Measurements from ENCODE around the gene LUM.

LUM gene

DNA sequence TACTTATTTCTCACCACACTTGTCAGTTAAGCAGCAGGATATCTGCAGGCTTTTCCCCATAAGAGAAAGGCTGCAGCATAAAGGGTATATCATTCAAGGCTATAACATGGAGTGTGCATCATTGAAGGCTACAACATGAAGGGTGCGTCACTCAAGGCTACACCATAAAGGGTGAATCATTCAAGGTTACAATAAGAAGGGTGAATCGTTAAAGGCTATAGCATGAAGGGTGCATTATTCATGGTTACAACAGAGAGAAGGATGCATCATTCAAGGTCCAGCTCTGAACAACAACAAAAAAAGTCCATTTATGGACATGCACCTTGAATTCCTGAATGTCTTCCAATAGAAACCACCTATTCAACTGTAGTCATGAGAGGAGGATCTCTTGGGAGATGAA lies 32.8 kb upstream of the LUM start:
- Histone ChIP-seq H3K4me3 (IDR thresholded peaks at IDR 0.05; ENCODE audit: insufficient read depth, low read depth, low read length) (no peak overlapping the region), H3K27me3 (ENCODE audit: insufficient read depth, low read depth) (no peaks in the 10 kb centered on the region), H3K27ac (no peak overlapping the region), H3K4me1 (ENCODE audit: low read depth, poor library complexity, severe bottlenecking) (no peaks in the 10 kb centered on the region), H3K79me2 (ENCODE audit: insufficient read depth, low read depth) (no peaks in the 10 kb centered on the region), H4K20me1 (ENCODE audit: insufficient read depth) (no peaks in the 10 kb centered on the region), H3K4me2 (no peak overlapping the region), H3K36me3 (ENCODE audit: insufficient read depth) (no peaks in the 10 kb centered on the region), H2AFZ (ENCODE audit: low read depth) (no peak overlapping the region), H3K9ac (no peak overlapping the region)
- TF ChIP-seq, protein P1, sequence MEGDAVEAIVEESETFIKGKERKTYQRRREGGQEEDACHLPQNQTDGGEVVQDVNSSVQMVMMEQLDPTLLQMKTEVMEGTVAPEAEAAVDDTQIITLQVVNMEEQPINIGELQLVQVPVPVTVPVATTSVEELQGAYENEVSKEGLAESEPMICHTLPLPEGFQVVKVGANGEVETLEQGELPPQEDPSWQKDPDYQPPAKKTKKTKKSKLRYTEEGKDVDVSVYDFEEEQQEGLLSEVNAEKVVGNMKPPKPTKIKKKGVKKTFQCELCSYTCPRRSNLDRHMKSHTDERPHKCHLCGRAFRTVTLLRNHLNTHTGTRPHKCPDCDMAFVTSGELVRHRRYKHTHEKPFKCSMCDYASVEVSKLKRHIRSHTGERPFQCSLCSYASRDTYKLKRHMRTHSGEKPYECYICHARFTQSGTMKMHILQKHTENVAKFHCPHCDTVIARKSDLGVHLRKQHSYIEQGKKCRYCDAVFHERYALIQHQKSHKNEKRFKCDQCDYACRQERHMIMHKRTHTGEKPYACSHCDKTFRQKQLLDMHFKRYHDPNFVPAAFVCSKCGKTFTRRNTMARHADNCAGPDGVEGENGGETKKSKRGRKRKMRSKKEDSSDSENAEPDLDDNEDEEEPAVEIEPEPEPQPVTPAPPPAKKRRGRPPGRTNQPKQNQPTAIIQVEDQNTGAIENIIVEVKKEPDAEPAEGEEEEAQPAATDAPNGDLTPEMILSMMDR (conservative IDR thresholded peaks at IDR 0.05; ENCODE audit: low read depth, low read length): no peak

DNA sequence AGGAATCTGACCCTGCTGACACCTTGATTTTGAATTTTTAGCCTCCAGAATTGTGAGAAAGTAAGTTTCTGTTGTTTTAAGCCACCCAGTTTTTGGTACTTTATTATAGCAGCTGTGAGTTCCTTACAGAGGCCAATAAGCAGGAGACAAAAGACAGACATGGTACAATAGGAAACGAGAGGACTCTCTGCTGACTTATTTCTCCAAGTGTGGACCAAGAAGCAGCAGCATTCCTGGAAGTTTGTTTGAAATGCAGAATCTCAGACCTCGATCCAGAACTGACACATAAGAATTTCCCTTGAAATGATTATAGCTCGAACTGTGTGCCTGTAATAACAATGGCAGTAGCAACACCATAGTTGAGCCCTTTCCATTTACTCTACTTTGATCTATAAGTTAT lies 31.9 kb upstream of the LUM start:
- no peak overlapping the region for H3K4me2 ChIP-seq
- no peak overlapping the region for H3K9ac ChIP-seq
- TF ChIP-seq, protein P1 (conservative IDR thresholded peaks at IDR 0.05; ENCODE audit: low read depth, low read length): no peak
- no peak overlapping the region for H2AFZ ChIP-seq (ENCODE audit: low read depth)
- H3K4me3 ChIP-seq (IDR thresholded peaks at IDR 0.05; ENCODE audit: insufficient read depth, low read depth, low read length): no peak overlapping the region
- H4K20me1 ChIP-seq (ENCODE audit: insufficient read depth): no peaks in the 10 kb centered on the region
- H3K79me2 ChIP-seq (ENCODE audit: insufficient read depth, low read depth): no peaks in the 10 kb centered on the region
- no peaks in the 10 kb centered on the region for H3K4me1 ChIP-seq (ENCODE audit: low read depth, poor library complexity, severe bottlenecking)
- H3K36me3 ChIP-seq (ENCODE audit: insufficient read depth): no peaks in the 10 kb centered on the region
- no peaks in the 10 kb centered on the region for H3K27me3 ChIP-seq (ENCODE audit: insufficient read depth, low read depth)
- H3K27ac ChIP-seq: no peak overlapping the region

DNA sequence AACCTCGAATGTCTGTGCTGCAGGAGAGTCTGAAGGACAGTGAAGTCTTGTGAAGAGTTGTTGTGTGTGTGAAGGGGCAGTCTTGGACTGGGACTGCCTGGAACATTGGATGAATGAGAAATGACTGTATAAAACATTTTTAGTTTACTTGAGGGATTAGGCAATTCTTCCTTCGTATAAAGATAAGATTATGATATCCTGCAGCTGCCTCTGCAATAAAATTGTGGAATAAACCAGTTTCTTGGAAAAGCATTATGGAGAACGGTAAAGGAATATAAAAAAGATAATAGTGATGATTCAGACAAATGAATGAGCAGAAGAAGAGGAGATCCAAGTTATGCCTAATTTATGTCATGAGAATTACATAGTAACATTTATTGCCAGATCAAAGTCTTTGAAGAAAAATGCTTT lies 30.9 kb upstream of the LUM start:
- Histone ChIP-seq H3K9ac (no peak overlapping the region), H3K27me3 (ENCODE audit: insufficient read depth, low read depth) (no peaks in the 10 kb centered on the region), H2AFZ (ENCODE audit: low read depth) (no peak overlapping the region), H3K79me2 (ENCODE audit: insufficient read depth, low read depth) (no peaks in the 10 kb centered on the region), H3K36me3 (ENCODE audit: insufficient read depth) (no peaks in the 10 kb centered on the region), H3K4me3 (IDR thresholded peaks at IDR 0.05; ENCODE audit: insufficient read depth, low read depth, low read length) (no peak overlapping the region), H4K20me1 (ENCODE audit: insufficient read depth) (no peaks in the 10 kb centered on the region), H3K4me1 (ENCODE audit: low read depth, poor library complexity, severe bottlenecking) (no peaks in the 10 kb centered on the region), H3K4me2 (no peak overlapping the region), H3K27ac (no peak overlapping the region)
- TF ChIP-seq, protein P1 (conservative IDR thresholded peaks at IDR 0.05; ENCODE audit: low read depth, low read length): no peak

DNA sequence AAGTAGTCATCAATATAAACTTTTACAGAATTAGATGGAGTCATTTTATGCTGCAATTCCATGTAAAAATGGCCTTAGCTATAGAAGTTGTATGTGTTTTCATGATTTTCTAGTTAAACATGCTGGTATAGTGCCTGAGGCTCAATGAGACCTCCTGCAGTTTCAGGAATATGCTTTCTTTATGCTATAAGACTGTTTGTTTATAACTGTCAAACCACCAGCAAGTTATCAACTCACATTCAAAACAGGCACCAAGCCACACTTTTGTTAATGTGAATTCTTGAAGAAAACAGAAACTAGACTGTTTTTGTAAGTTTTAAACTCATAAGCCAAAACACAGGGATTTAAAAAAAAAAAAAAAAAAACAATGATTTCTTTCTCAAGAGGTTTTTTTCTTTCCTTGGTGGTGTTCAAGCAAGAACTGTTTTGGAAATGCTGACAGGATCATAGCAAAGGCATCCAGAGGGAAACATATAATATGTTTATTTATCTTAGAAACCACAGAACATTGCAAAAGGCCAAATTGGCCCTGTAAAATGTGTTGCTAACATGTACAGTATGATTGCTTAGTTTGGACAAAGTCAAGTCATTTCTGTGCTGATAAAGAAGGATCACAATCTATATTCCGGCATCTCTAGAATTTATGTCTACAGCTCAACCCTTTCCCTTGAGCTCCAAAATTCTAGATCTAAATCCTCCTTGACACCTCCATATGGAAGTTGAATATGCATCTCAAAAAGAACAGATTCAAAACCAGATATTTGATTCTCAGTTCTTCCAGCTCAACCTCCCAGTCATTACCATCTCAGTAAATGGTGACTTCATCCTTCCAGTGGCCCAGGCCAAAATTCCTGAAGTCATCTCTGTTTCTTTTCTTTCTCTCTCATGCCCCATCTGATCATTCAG lies 29.0 kb upstream of the LUM start:
- Histone ChIP-seq H3K9ac (no peak overlapping the region), H4K20me1 (ENCODE audit: insufficient read depth) (no peaks in the 10 kb centered on the region), H3K79me2 (ENCODE audit: insufficient read depth, low read depth) (no peaks in the 10 kb centered on the region), H3K4me1 (ENCODE audit: low read depth, poor library complexity, severe bottlenecking) (no peaks in the 10 kb centered on the region), H3K27ac (no peak overlapping the region), H2AFZ (ENCODE audit: low read depth) (no peak overlapping the region), H3K36me3 (ENCODE audit: insufficient read depth) (no peaks in the 10 kb centered on the region), H3K27me3 (ENCODE audit: insufficient read depth, low read depth) (no peaks in the 10 kb centered on the region), H3K4me3 (IDR thresholded peaks at IDR 0.05; ENCODE audit: insufficient read depth, low read depth, low read length) (no peak overlapping the region), H3K4me2 (no peak overlapping the region)
- TF ChIP-seq, protein P1 (conservative IDR thresholded peaks at IDR 0.05; ENCODE audit: low read depth, low read length): no peak

Data from KMS-11 (cell line).